Pancreas (tissue), 10 donors: Measurements from ENCODE around the gene DGKD. TPM values are rescaled to one million over a fixed set of nuclear protein-coding genes. Genes with fewer than 3 reads are reported as not detected.

Source experiments
- ATAC-seq, 4 donors: fragments of 200-7000 bp; cut with Tn5 transposase; one replicate each; pipeline versions ENCODE4 v1.8.0 to v1.9.1; 2020; ENCODE audit warnings: mild to moderate bottlenecking in 4 of 4, moderate library complexity in 4 of 4
- DNase-seq, 6 donors: peaks; one replicate each; pipeline ENCODE4 v3.0.0-alpha.2; 2020
- FAIRE-seq: peaks from 2 replicates; lab custom pipeline; 2012; peaks lifted over from hg19 to GRCh38; lab: Jason Lieb, UNC
- H3K27ac ChIP-seq, 4 donors: fragments of 200-600 bp; sonication (generic); 1 replicate in 3 of 4; 2 replicates in 1 of 4; pipeline versions ENCODE4 v1.5.0 to v1.8.0; 2020
- H3K27me3 ChIP-seq, 4 donors: fragments of 200-600 bp; one replicate each; pipeline ENCODE4 v1.8.0; 2021
- H3K36me3 ChIP-seq, 3 donors: fragments of 200-600 bp; sonication (generic) in 1 of 3; one replicate each; pipeline versions ENCODE4 v1.5.0 to v1.8.0; 2020 to 2021
- H3K4me1 ChIP-seq, 3 donors: fragments of 200-600 bp; one replicate each; pipeline ENCODE4 v1.8.0; 2021
- H3K4me3 ChIP-seq, 4 donors: fragments of 200-600 bp; sonication (generic) in 2 of 4; one replicate each; pipeline versions ENCODE4 v1.5.0 to v1.8.0; 2020 to 2021
- H3K9me3 ChIP-seq, 4 donors: fragments of 200-600 bp; one replicate each; pipeline ENCODE4 v1.8.0; 2021
- CTCF ChIP-seq, 4 donors: fragments of 200-600 bp; sonication (generic) in 3 of 4; IDR thresholded peaks; one replicate each; pipeline versions ENCODE4 v1.5.0 to v1.8.0; 2021; ENCODE audit warnings: antibody characterized with exemption in 4 of 4
- WGBS, 2 donors: extraction: QIAGEN DNeasy Blood & Tissue Kit; methylation state at CpG; one replicate each; pipeline ENCODE4 v1.1.7; 2013; 5-methylcytosine and 5-hydroxymethylcytosine counted together
- intact Hi-C, 3 donors: fragments of 100-400 bp; cut with DNase I; formaldehyde crosslinking; loops; one replicate each; pipeline versions ENCODE4 v1.11.1 to v1.14.2; 2022
- polyA plus RNA-seq, 2 donors: library from polyadenylated mRNA; stranded (reverse); fragments of 200-250 nt; gene quantifications; one replicate each; pipeline ENCODE4 v1.2.3, GENCODE V29; 2013
- total RNA-seq, 6 donors: library from RNA; stranded (reverse); fragmentation: NEBNext Ultra II Directional in 4 of 6; extraction: Animal tissue kit (Norgen Biotek cat#: 25700) in 4 of 6; gene quantifications; one replicate each; pipeline versions ENCODE4 v1.2.1 to v1.2.4, GENCODE V29; 2021 to 2023
- donor health status: healthy with polysubstance abuse.
- donor health status: DM: no; HTN: no; CAD: no; lungs with moderate emphysema.
- donor health status: DM: no; HTN: no; CAD: no.
- donor health status: control.
- donor health status: control.
- donor health status: Bipolar disorder and iron deficiency.
- donor health status: DM: yes; HTN: yes; CAD: no.
- donor health status: DM: no; HTN: no; CAD: no.
- donor health status: DM: no; HTN: no; CAD: no.
- donor health status: DM: yes; HTN: yes; CAD: no.

DGKD gene
- total and polyA plus RNA-seq, 8 donors: 6.7 to 16.3 (median 8.9) TPM

GRCh38 chr2:233356546-233357308, 2.4 kb downstream of the DGKD start:
- no peak overlapping the region for H3K4me3 ChIP-seq
- FAIRE-seq: no peak
- intact Hi-C loops: no loop called here
- H3K27ac ChIP-seq: no peak overlapping the region
- WGBS, 2 donors: 74 to 78% methylated on average over 4 of the region's 4 CpGs
- no peaks in the 10 kb centered on the region for H3K9me3 ChIP-seq
- H3K4me1 ChIP-seq: peaks cover 0 to 3% (median 0%) of the 10 kb centered on the region in 3 donors
- TF ChIP-seq CTCF (IDR thresholded peaks at IDR 0.05): no peak
- DNase-seq: no peak
- ATAC-seq: no peak
- no peaks in the 10 kb centered on the region for H3K27me3 ChIP-seq
- H3K36me3 ChIP-seq: no peaks in the 10 kb centered on the region

GRCh38 chr2:233358335-233358734, 4.0 kb downstream of the DGKD start:
- FAIRE-seq (no peak), ATAC-seq (no peak), DNase-seq (no peak)
- H3K27ac ChIP-seq: no peak overlapping the region
- TF ChIP-seq CTCF (IDR thresholded peaks at IDR 0.05): no peak
- intact Hi-C loops: no loop called here
- no peaks in the 10 kb centered on the region for H3K27me3 ChIP-seq
- no peaks in the 10 kb centered on the region for H3K9me3 ChIP-seq
- 92 to 94% methylated on average over 4 of the region's 4 CpGs for WGBS, 2 donors
- no peaks in the 10 kb centered on the region for H3K36me3 ChIP-seq
- peaks cover 0 to 3% (median 0%) of the 10 kb centered on the region in 3 donors for H3K4me1 ChIP-seq
- no peak overlapping the region for H3K4me3 ChIP-seq

- no peak for FAIRE-seq
- no peak for TF ChIP-seq CTCF (IDR thresholded peaks at IDR 0.05)
- no peak for DNase-seq
- Histone ChIP-seq H3K4me1 (no peaks in the 10 kb centered on the region), H3K36me3 (no peaks in the 10 kb centered on the region), H3K4me3 (no peak overlapping the region), H3K27me3 (no peaks in the 10 kb centered on the region), H3K27ac (no peak overlapping the region), H3K9me3 (no peaks in the 10 kb centered on the region)
- intact Hi-C loops: no loop called here
- ATAC-seq: no peak
- 88 to 92% methylated on average over 6 of the region's 6 CpGs for WGBS, 2 donors
These were observed 4.7 kb downstream of the DGKD start for GRCh38 chr2:233358947-233359346.

GRCh38 chr2:233359823-233360222, 5.5 kb downstream of the DGKD start:
- Histone ChIP-seq H3K27me3 (no peaks in the 10 kb centered on the region), H3K27ac (no peak overlapping the region), H3K4me3 (no peak overlapping the region), H3K4me1 (no peaks in the 10 kb centered on the region), H3K9me3 (no peaks in the 10 kb centered on the region), H3K36me3 (no peaks in the 10 kb centered on the region)
- TF ChIP-seq CTCF (IDR thresholded peaks at IDR 0.05): no peak
- no peak for DNase-seq
- FAIRE-seq: no peak
- ATAC-seq: no peak
- 88 to 94% methylated on average over 3 of the region's 3 CpGs for WGBS, 2 donors
- intact Hi-C loops: no loop called here

- WGBS, 2 donors: 91 to 97% methylated on average over 4 of the region's 4 CpGs
- intact Hi-C loops: no loop called here
- DNase-seq (no peak), FAIRE-seq (no peak), ATAC-seq (no peak)
- no peaks in the 10 kb centered on the region for H3K36me3 ChIP-seq
- no peaks in the 10 kb centered on the region for H3K4me1 ChIP-seq
- no peak for TF ChIP-seq CTCF (IDR thresholded peaks at IDR 0.05)
- no peak overlapping the region for H3K4me3 ChIP-seq
- H3K27me3 ChIP-seq: no peaks in the 10 kb centered on the region
- no peaks in the 10 kb centered on the region for H3K9me3 ChIP-seq
- H3K27ac ChIP-seq: no peak overlapping the region
These were observed 6.5 kb downstream of the DGKD start for GRCh38 chr2:233360771-233361176.
